Small intestine (tissue), 7 donors: ENCODE data around the gene OR1F1. TPM values are rescaled to one million over a fixed set of nuclear protein-coding genes. Genes with fewer than 3 reads are reported as not detected.

Experiments
- DNase-seq, 2 donors: peaks; one replicate each; pipeline versions ENCODE4 v3.0.0 to v3.0.0-alpha.2; 2013
- FAIRE-seq: peaks from 2 replicates; lab custom pipeline; 2012; peaks lifted over from hg19 to GRCh38; lab: Jason Lieb, UNC
- H3K27ac ChIP-seq, 3 donors: one replicate each; pipeline ENCODE4 v1.5.1; 2013; ENCODE audit warnings: low read length in 2 of 3, mild to moderate bottlenecking in 2 of 3, control low read depth in 1 of 3, inconsistent platforms in 1 of 3, low read depth in 1 of 3, moderate library complexity in 1 of 3
- H3K27me3 ChIP-seq, 3 donors: one replicate each; pipeline ENCODE4 v1.6.1; 2013; ENCODE audit warnings: low read length in 3 of 3, inconsistent platforms in 1 of 3; ENCODE audit not compliant: control insufficient read depth in 3 of 3, insufficient read depth in 3 of 3
- H3K36me3 ChIP-seq, 3 donors: one replicate each; pipeline ENCODE4 v1.6.1; 2013; ENCODE audit warnings: low read length in 3 of 3, inconsistent platforms in 1 of 3, low read depth in 1 of 3, mild to moderate bottlenecking in 1 of 3, moderate library complexity in 1 of 3; ENCODE audit not compliant: control insufficient read depth in 3 of 3, insufficient read depth in 2 of 3
- H3K4me1 ChIP-seq, 3 donors: one replicate each; pipeline ENCODE4 v1.6.1; 2013; ENCODE audit warnings: low read length in 2 of 3, inconsistent platforms in 1 of 3, low read depth in 1 of 3, mild to moderate bottlenecking in 1 of 3, moderate library complexity in 1 of 3; ENCODE audit not compliant: control insufficient read depth in 3 of 3, insufficient read depth in 2 of 3
- H3K4me3 ChIP-seq, 3 donors: one replicate each; pipeline ENCODE4 v1.5.1; 2013; ENCODE audit warnings: low read length in 3 of 3, control low read depth in 1 of 3, inconsistent platforms in 1 of 3, low read depth in 1 of 3, mild to moderate bottlenecking in 1 of 3, moderate library complexity in 1 of 3
- H3K9me3 ChIP-seq, 2 donors: one replicate each; pipeline ENCODE4 v1.6.1; 2013; ENCODE audit warnings: low read depth in 1 of 2, low read length in 1 of 2; ENCODE audit not compliant: control insufficient read depth in 2 of 2, insufficient read depth in 1 of 2
- WGBS, 3 donors: extraction: QIAGEN DNeasy Blood & Tissue Kit; methylation state at CpG; one replicate each; pipeline ENCODE4 v1.1.7; 2013; 5-methylcytosine and 5-hydroxymethylcytosine counted together
- polyA plus RNA-seq, 4 donors: library from polyadenylated mRNA; stranded (reverse) in 3 of 4; unstranded in 1 of 4; fragments of 200-250 nt in 3 of 4; fragments of 120-200 nt in 1 of 4; gene quantifications; one replicate each; pipeline versions ENCODE4 v1.2.1 to v1.2.3, GENCODE V29; 2013
- donor health status: healthy with polysubstance abuse.
- donor health status: control.
- donor health status: control.
- donor health status: Bipolar disorder and iron deficiency.
- donor health status: healthy.

The OR1F1 gene
- polyA plus RNA-seq, 4 donors = not detected

- H3K36me3 ChIP-seq = peaks cover 0 to 18% (median 17%) of the 10 kb centered on the region in 3 donors
- H3K27me3 ChIP-seq = no peaks in the 10 kb centered on the region
- H3K4me1 ChIP-seq = peaks cover 0 to 5% (median 5%) of the 10 kb centered on the region in 3 donors
- DNase-seq (no peak), FAIRE-seq (no peak)
- WGBS, 3 donors = 82 to 90% (median 83%) methylated on average over 28 to 29 of the region's 29 CpGs
- peaks cover 0 to 27% of the 10 kb centered on the region in 2 donors for H3K9me3 ChIP-seq
- no peak overlapping the region for H3K4me3 ChIP-seq
- no peak overlapping the region for H3K27ac ChIP-seq
Measured at GRCh38 chr16:3235856-3236669, 48.1 kb downstream of the OR1F1 start.

GRCh38 chr16:3241761-3242160 lies 53.8 kb downstream of the OR1F1 start:
- Histone ChIP-seq H3K36me3 (no peaks in the 10 kb centered on the region), H3K9me3 (no peaks in the 10 kb centered on the region), H3K4me3 (no peak overlapping the region), H3K27ac (no peak overlapping the region), H3K27me3 (peaks cover 0 to 4% (median 3%) of the 10 kb centered on the region in 3 donors), H3K4me1 (no peaks in the 10 kb centered on the region)
- WGBS, 3 donors = 76% methylated on average over 5 of the region's 5 CpGs
- no peak for FAIRE-seq
- no peak for DNase-seq

GRCh38 chr16:3242709-3243108 lies 54.7 kb downstream of the OR1F1 start:
- H3K36me3 ChIP-seq = no peaks in the 10 kb centered on the region
- H3K4me1 ChIP-seq = no peaks in the 10 kb centered on the region
- FAIRE-seq (no peak), DNase-seq (no peak)
- H3K9me3 ChIP-seq = no peaks in the 10 kb centered on the region
- H3K4me3 ChIP-seq = no peak overlapping the region
- H3K27ac ChIP-seq = no peak overlapping the region
- WGBS, 3 donors = 82 to 88% (median 83%) methylated on average over 11 of the region's 11 CpGs
- peaks cover 0 to 4% (median 3%) of the 10 kb centered on the region in 3 donors for H3K27me3 ChIP-seq

GRCh38 chr16:3243882-3244281 lies 55.9 kb downstream of the OR1F1 start:
- H3K4me3 ChIP-seq = no peak overlapping the region
- H3K27ac ChIP-seq = no peak overlapping the region
- DNase-seq (no peak), FAIRE-seq (no peak)
- peaks cover 0 to 8% (median 3%) of the 10 kb centered on the region in 3 donors for H3K27me3 ChIP-seq
- H3K36me3 ChIP-seq = no peaks in the 10 kb centered on the region
- no peaks in the 10 kb centered on the region for H3K4me1 ChIP-seq
- no peaks in the 10 kb centered on the region for H3K9me3 ChIP-seq
- WGBS, 3 donors = 60 to 75% (median 65%) methylated on average over 6 of the region's 6 CpGs

- Histone ChIP-seq H3K36me3 (no peaks in the 10 kb centered on the region), H3K9me3 (no peaks in the 10 kb centered on the region), H3K27ac (no peak overlapping the region), H3K4me3 (no peak overlapping the region), H3K27me3 (peaks cover 0 to 16% (median 3%) of the 10 kb centered on the region in 3 donors), H3K4me1 (no peaks in the 10 kb centered on the region)
- no peak for DNase-seq
- whole genome bisulfite sequencing, 3 donors = 76 to 83% (median 76%) methylated on average over 7 of the region's 7 CpGs
- no peak for FAIRE-seq
Measured at GRCh38 chr16:3246002-3246401, 58.0 kb downstream of the OR1F1 start.

- WGBS, 3 donors = 66 to 76% (median 67%) methylated on average over 10 of the region's 10 CpGs
- no peak for FAIRE-seq
- H3K4me1 ChIP-seq = no peaks in the 10 kb centered on the region
Measured at GRCh38 chr16:3246876-3247275, 58.9 kb downstream of the OR1F1 start.

GRCh38 chr16:3248596-3248995 lies 60.6 kb downstream of the OR1F1 start:
- H3K9me3 ChIP-seq = no peaks in the 10 kb centered on the region
- H3K4me1 ChIP-seq = no peaks in the 10 kb centered on the region
- H3K36me3 ChIP-seq = no peaks in the 10 kb centered on the region
- no peak overlapping the region for H3K27ac ChIP-seq
- no peak overlapping the region for H3K4me3 ChIP-seq
- H3K27me3 ChIP-seq = peaks cover 0 to 18% (median 0%) of the 10 kb centered on the region in 3 donors
- FAIRE-seq (no peak), DNase-seq (no peak)
- 80 to 83% (median 81%) methylated on average over 5 of the region's 5 CpGs for WGBS, 3 donors

More at GRCh38 chr16:3246876-3247275, 58.9 kb downstream of the OR1F1 start:
- Histone ChIP-seq H3K4me3 (no peak overlapping the region), H3K36me3 (no peaks in the 10 kb centered on the region), H3K9me3 (no peaks in the 10 kb centered on the region), H3K27ac (no peak overlapping the region), H3K27me3 (peaks cover 0 to 20% (median 0%) of the 10 kb centered on the region in 3 donors)
- DNase-seq = no peak

GRCh38 chr16:3249020-3249419 lies 61.0 kb downstream of the OR1F1 start:
- Histone ChIP-seq H3K27me3 (peaks cover 0 to 18% (median 0%) of the 10 kb centered on the region in 3 donors), H3K4me3 (no peak overlapping the region), H3K9me3 (no peaks in the 10 kb centered on the region), H3K4me1 (no peaks in the 10 kb centered on the region), H3K36me3 (no peaks in the 10 kb centered on the region), H3K27ac (no peak overlapping the region)
- no peak for FAIRE-seq
- WGBS, 3 donors = 74 to 80% (median 75%) methylated on average over 1 of the region's 1 CpG
- DNase-seq = no peak
